Neural progenitor cell (in vitro differentiated cells): ENCODE data around the gene GSTA4. TPM values are rescaled to one million over a fixed set of nuclear protein-coding genes. Genes with fewer than 3 reads are reported as not detected.

Source experiments
- DNase-seq: peaks from one replicate; pipeline ENCODE4 v3.0.0-alpha.2; 2016; ENCODE audit warnings: low spot score
- H2AFZ ChIP-seq: fragments of 200-600 bp; sonication (generic); replicated peaks from 2 replicates; pipeline ENCODE4 v1.6.1; 2016; ENCODE audit warnings: antibody characterized with exemption
- H3F3A ChIP-seq: fragments of 200-600 bp; sonication (generic); 2 replicates; pipeline ENCODE4 v1.6.1; 2016; ENCODE audit warnings: antibody characterized with exemption, low read depth
- H3K27ac ChIP-seq: fragments of 200-600 bp; sonication (generic); 2 replicates; pipeline ENCODE4 v1.5.1; 2016; ENCODE audit warnings: mild to moderate bottlenecking
- H3K27me3 ChIP-seq: fragments of 200-600 bp; sonication (generic); 2 replicates; pipeline ENCODE4 v1.6.1; 2016; ENCODE audit warnings: mild to moderate bottlenecking, moderate library complexity
- H3K36me3 ChIP-seq: fragments of 200-600 bp; sonication (generic); 2 replicates; pipeline ENCODE4 v1.5.1; 2016
- H3K4me1 ChIP-seq: fragments of 200-600 bp; sonication (generic); 2 replicates; pipeline ENCODE4 v1.6.1; 2016; ENCODE audit warnings: mixed run types
- H3K4me2 ChIP-seq: fragments of 200-600 bp; sonication (generic); 2 replicates; pipeline ENCODE4 v1.6.1; 2016
- H3K4me3 ChIP-seq: fragments of 200-600 bp; sonication (generic); 2 replicates; pipeline ENCODE4 v1.5.1; 2016
- H3K79me2 ChIP-seq: fragments of 200-600 bp; sonication (generic); 2 replicates; pipeline ENCODE4 v1.6.1; 2016; ENCODE audit warnings: low read depth
- H3K9ac ChIP-seq: fragments of 200-600 bp; sonication (generic); 2 replicates; pipeline ENCODE4 v1.6.1; 2016
- H3K9me3 ChIP-seq: fragments of 200-600 bp; sonication (generic); 2 replicates; pipeline ENCODE4 v1.5.1; 2016; ENCODE audit warnings: low read depth
- H4K20me1 ChIP-seq: fragments of 200-600 bp; sonication (generic); 2 replicates; pipeline ENCODE4 v1.6.1; 2016; ENCODE audit warnings: low read depth
- H3K27ac Mint-ChIP-seq: 3 replicates; pipeline ENCODE4 v1.8.0; 2021; ENCODE audit warnings: mixed read lengths
- H3K27me3 Mint-ChIP-seq: 2 replicates; pipeline ENCODE4 v1.8.0; 2022; ENCODE audit warnings: low read depth, mild to moderate bottlenecking, inconsistent platforms, moderate library complexity, mixed read lengths; ENCODE audit not compliant: insufficient read depth
- H3K36me3 Mint-ChIP-seq: 3 replicates; pipeline ENCODE4 v1.8.0; 2021; ENCODE audit warnings: mixed read lengths
- H3K4me1 Mint-ChIP-seq: 3 replicates; pipeline ENCODE4 v1.8.0; 2021; ENCODE audit warnings: mixed read lengths
- H3K4me3 Mint-ChIP-seq: 3 replicates; pipeline ENCODE4 v1.8.0; 2021; ENCODE audit warnings: mild to moderate bottlenecking, moderate library complexity, mixed read lengths
- H3K9me3 Mint-ChIP-seq: 3 replicates; pipeline ENCODE4 v1.8.0; 2020; ENCODE audit warnings: mixed read lengths
- EZH2 ChIP-seq: fragments of 200-600 bp; sonication (generic); IDR thresholded peaks from 2 replicates; pipeline ENCODE4 v1.6.1; 2017; ENCODE audit warnings: antibody characterized with exemption, mild to moderate bottlenecking, moderate library complexity
- EZH2phosphoT487 ChIP-seq: fragments of 200-600 bp; sonication (generic); IDR thresholded peaks from 2 replicates; pipeline ENCODE4 v1.6.1; 2017; ENCODE audit warnings: antibody characterized with exemption
- total RNA-seq: library from RNA; depleted of rRNA; stranded (reverse); fragments of >200 nt; gene quantifications from 2 replicates; pipeline ENCODE4 v1.2.3, GENCODE V29; 2015; ENCODE audit warnings: low replicate concordance
- TF ChIP-seq, protein P1 (sequence below): fragments of 200-600 bp; sonication (generic); IDR thresholded peaks from 2 replicates; pipeline ENCODE4 v1.5.1; 2017; ENCODE audit warnings: antibody characterized with exemption, mild to moderate bottlenecking

The GSTA4 gene
- total RNA-seq, 1 donor from 2014 or later: 113 TPM

DNA sequence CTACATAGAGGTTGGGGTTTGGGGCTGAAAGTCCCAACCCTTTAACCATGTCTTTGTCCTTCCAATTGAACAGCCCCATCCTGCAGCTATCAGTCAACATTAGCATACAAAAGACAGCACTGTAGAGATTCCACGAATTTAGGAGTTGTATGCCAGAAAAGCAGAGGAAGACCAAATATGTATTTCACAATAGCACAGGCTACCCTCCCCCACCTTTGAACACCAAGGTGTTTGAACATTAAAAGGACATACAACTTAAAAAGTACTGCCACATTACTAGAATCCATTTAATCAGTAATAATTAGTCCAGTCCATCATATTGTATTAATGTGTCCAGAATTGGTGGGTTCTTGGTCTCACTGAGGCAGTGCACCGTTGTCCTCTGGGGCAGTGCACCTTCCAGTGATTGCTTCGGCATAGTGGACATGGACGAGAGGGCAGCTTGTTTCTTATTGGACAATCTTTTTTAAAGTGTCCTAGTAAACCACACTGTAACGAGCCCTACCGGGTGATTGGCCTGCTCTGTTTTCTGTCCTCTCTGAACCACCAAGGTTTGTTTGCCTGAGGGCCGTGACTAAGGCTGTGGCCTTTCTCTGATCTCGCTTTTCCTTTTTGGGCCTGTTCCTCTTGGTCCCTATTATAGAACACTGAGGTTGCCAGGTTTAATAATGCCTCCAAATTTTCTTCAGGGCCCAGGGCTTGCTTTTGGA, 36.4 kb downstream of the GSTA4 start:
- H3K9ac ChIP-seq: no peak overlapping the region
- Mint-ChIP-seq H3K27me3 (no peaks in the 10 kb centered on the region), H3K9me3 (peaks cover 10% of the 10 kb centered on the region), H3K4me3 (no peak overlapping the region), H3K27ac (no peak overlapping the region), H3K36me3 (no peaks in the 10 kb centered on the region), H3K4me1 (peaks cover 21% of the 10 kb centered on the region)
- H2AFZ ChIP-seq: no peak overlapping the region
- H3F3A ChIP-seq: peaks cover 5% of the 10 kb centered on the region
- DNase-seq: no peak
- no peaks in the 10 kb centered on the region for H3K36me3 ChIP-seq
- no peaks in the 10 kb centered on the region for H3K79me2 ChIP-seq
- H3K27ac ChIP-seq: no peak overlapping the region
- TF ChIP-seq EZH2 (no peak), EZH2phosphoT487 (no peak)
- TF ChIP-seq, protein P1, sequence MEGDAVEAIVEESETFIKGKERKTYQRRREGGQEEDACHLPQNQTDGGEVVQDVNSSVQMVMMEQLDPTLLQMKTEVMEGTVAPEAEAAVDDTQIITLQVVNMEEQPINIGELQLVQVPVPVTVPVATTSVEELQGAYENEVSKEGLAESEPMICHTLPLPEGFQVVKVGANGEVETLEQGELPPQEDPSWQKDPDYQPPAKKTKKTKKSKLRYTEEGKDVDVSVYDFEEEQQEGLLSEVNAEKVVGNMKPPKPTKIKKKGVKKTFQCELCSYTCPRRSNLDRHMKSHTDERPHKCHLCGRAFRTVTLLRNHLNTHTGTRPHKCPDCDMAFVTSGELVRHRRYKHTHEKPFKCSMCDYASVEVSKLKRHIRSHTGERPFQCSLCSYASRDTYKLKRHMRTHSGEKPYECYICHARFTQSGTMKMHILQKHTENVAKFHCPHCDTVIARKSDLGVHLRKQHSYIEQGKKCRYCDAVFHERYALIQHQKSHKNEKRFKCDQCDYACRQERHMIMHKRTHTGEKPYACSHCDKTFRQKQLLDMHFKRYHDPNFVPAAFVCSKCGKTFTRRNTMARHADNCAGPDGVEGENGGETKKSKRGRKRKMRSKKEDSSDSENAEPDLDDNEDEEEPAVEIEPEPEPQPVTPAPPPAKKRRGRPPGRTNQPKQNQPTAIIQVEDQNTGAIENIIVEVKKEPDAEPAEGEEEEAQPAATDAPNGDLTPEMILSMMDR: no peak
- no peak overlapping the region for H3K4me2 ChIP-seq
- H4K20me1 ChIP-seq: no peaks in the 10 kb centered on the region
- peaks cover 15% of the 10 kb centered on the region for H3K4me1 ChIP-seq
- no peak overlapping the region for H3K4me3 ChIP-seq
- H3K27me3 ChIP-seq: no peaks in the 10 kb centered on the region
- H3K9me3 ChIP-seq: no peaks in the 10 kb centered on the region

GRCh38 chr6:52955871-52956270, 39.2 kb downstream of the GSTA4 start:
- no peaks in the 10 kb centered on the region for H3K27me3 Mint-ChIP-seq
- Histone ChIP-seq H3K36me3 (no peaks in the 10 kb centered on the region), H3K4me1 (peaks cover 14% of the 10 kb centered on the region), H3K27me3 (no peaks in the 10 kb centered on the region), H2AFZ (no peak overlapping the region), H3K27ac (no peak overlapping the region), H3F3A (peaks cover 5% of the 10 kb centered on the region), H4K20me1 (no peaks in the 10 kb centered on the region), H3K4me2 (no peak overlapping the region), H3K79me2 (no peaks in the 10 kb centered on the region), H3K9me3 (no peaks in the 10 kb centered on the region), H3K4me3 (no peak overlapping the region), H3K9ac (no peak overlapping the region)
- no peak overlapping the region for H3K4me3 Mint-ChIP-seq
- peaks cover 2% of the 10 kb centered on the region for H3K9me3 Mint-ChIP-seq
- H3K4me1 Mint-ChIP-seq: peaks cover 18% of the 10 kb centered on the region
- H3K36me3 Mint-ChIP-seq: no peaks in the 10 kb centered on the region
- H3K27ac Mint-ChIP-seq: no peak overlapping the region
- TF ChIP-seq, protein P1: no peak
- TF ChIP-seq EZH2 (no peak), EZH2phosphoT487 (no peak)
- DNase-seq: no peak

- no peak overlapping the region for H2AFZ ChIP-seq
- H3K27ac Mint-ChIP-seq: no peak overlapping the region
- H3K9ac ChIP-seq: no peak overlapping the region
- H3K27me3 Mint-ChIP-seq: no peaks in the 10 kb centered on the region
- H3K4me1 Mint-ChIP-seq: peaks cover 3% of the 10 kb centered on the region
- TF ChIP-seq EZH2phosphoT487 (no peak), EZH2 (no peak)
- TF ChIP-seq, protein P1: no peak
- H3K9me3 ChIP-seq: no peaks in the 10 kb centered on the region
- no peaks in the 10 kb centered on the region for H3K79me2 ChIP-seq
- peaks cover 2% of the 10 kb centered on the region for H3K9me3 Mint-ChIP-seq
- no peak overlapping the region for H3K4me3 ChIP-seq
- no peaks in the 10 kb centered on the region for H3K36me3 ChIP-seq
- H3K36me3 Mint-ChIP-seq: no peaks in the 10 kb centered on the region
- H3K4me1 ChIP-seq: no peaks in the 10 kb centered on the region
- no peaks in the 10 kb centered on the region for H4K20me1 ChIP-seq
- H3K4me2 ChIP-seq: no peak overlapping the region
- no peak overlapping the region for H3K4me3 Mint-ChIP-seq
- no peaks in the 10 kb centered on the region for H3F3A ChIP-seq
- no peaks in the 10 kb centered on the region for H3K27me3 ChIP-seq
- H3K27ac ChIP-seq: no peak overlapping the region
- DNase-seq: no peak
Measured at GRCh38 chr6:52953911-52954839, 40.9 kb downstream of the GSTA4 start.
